DOHH2 (cell line): ENCODE results near the gene CNTN5.

ENCODE experiments used
- EZH2phosphoT487 ChIP-seq: fragments of 200-600 bp; sonication (generic); IDR thresholded peaks from 2 replicates; pipeline ENCODE4 v1.6.1; 2017; ENCODE audit warnings: borderline replicate concordance, mild to moderate bottlenecking, antibody characterized with exemption, low read length, moderate library complexity, mixed read lengths
- TF ChIP-seq, protein P1 (sequence below): fragments of 200-600 bp; sonication (generic); IDR thresholded peaks from one replicate; pipeline ENCODE4 v1.5.1; 2014; ENCODE audit warnings: antibody characterized with exemption, mild to moderate bottlenecking, low read depth, low read length; ENCODE audit not compliant: poor library complexity, severe bottlenecking

GRCh38 chr11:100061006-100061405, 1040.3 kb downstream of the CNTN5 start:
- TF ChIP-seq, protein P1, sequence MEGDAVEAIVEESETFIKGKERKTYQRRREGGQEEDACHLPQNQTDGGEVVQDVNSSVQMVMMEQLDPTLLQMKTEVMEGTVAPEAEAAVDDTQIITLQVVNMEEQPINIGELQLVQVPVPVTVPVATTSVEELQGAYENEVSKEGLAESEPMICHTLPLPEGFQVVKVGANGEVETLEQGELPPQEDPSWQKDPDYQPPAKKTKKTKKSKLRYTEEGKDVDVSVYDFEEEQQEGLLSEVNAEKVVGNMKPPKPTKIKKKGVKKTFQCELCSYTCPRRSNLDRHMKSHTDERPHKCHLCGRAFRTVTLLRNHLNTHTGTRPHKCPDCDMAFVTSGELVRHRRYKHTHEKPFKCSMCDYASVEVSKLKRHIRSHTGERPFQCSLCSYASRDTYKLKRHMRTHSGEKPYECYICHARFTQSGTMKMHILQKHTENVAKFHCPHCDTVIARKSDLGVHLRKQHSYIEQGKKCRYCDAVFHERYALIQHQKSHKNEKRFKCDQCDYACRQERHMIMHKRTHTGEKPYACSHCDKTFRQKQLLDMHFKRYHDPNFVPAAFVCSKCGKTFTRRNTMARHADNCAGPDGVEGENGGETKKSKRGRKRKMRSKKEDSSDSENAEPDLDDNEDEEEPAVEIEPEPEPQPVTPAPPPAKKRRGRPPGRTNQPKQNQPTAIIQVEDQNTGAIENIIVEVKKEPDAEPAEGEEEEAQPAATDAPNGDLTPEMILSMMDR: no peak
- TF ChIP-seq EZH2phosphoT487: no peak
